GM19372 (cell line): ENCODE data around the gene FBXL14.
A peak's percentile ranks its signal among the peaks of the same experiment; 100 is the strongest.

Source experiments
- ATAC-seq: cut with Tn5 transposase; IDR thresholded peaks from one replicate; pipeline ENCODE4 v1.9.1; 2021; ENCODE audit warnings: mild to moderate bottlenecking, low read depth, moderate library complexity; ENCODE audit not compliant: unreplicated experiment

The FBXL14 gene, protein sequence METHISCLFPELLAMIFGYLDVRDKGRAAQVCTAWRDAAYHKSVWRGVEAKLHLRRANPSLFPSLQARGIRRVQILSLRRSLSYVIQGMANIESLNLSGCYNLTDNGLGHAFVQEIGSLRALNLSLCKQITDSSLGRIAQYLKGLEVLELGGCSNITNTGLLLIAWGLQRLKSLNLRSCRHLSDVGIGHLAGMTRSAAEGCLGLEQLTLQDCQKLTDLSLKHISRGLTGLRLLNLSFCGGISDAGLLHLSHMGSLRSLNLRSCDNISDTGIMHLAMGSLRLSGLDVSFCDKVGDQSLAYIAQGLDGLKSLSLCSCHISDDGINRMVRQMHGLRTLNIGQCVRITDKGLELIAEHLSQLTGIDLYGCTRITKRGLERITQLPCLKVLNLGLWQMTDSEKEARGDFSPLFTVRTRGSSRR

DNA sequence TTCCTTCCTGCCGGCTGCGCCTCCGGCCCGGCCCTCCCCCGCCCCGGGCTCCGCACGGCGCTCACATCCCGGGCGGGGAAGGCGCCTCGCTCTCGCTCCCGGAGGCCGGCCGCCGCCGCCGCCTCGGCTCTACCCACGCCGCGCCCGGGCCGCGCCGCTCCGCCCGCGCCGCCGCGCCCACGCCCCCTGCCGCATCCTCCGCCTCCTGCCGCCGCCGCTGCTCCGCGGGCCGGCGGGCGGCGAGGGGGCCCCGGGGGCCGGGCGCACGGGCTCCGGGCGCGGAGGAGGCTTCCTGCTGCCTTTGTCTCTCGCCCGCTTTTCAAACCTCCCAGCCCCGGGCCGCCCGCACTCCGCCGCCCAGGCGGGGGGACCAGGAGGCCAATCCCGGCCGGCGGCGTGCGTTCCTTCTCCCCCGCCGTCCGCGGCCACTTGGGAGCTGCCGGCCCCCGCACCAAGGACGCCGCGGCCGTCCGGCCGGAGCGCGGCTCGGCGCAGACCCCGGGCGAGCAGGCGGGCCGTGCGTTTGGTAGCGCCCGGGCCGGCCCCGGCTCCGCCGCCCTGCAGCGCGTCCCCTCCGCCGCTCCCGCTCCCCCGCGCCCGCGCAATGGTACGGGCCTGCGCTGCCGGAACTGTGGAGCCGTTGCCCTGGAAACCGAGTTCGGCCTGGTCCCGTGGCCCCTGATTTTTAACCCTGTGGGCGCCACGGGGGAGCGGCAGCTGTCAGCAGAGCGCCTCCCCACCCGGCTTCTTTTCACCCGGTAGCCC is at the start of gene FBXL14:
TSS of gene FBXL14 (minus strand) at position 321 of the 765 bp plus-strand sequence. CDS start 515 bp downstream, outside the sequence.
- ATAC-seq: peak; percentile 58

DNA sequence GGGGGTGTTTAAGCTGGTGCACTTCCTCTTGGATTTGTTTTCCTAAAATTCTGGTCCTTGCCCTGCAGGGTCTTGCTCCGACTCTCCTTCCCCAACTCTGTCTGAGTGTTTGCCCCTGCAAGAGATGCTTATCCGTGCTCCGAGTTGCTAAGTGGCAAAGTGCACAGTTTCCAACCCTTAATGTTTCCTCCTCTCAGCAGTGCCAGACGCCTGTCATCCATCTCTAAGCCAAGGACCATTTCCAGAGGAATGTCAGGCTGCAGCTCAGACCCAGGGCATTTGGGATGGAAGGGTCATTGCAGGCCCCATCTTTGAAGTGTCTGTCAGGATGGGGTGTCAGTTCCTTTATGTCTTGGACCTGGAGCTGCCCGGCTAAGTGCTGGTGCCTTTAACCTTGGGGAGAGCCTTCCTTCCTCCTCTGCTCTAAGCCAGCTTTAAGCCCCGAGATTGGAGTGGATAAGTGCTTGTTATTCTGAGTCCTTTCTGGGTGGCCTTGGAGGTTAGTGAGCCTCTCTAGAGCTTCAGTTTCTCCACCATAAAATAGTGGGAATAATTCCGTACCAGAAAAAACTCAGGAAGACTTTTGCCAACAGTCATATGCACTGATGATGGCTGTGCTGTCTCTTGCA is 49.6 kb upstream of the FBXL14 start:
- no peak for ATAC-seq

DNA sequence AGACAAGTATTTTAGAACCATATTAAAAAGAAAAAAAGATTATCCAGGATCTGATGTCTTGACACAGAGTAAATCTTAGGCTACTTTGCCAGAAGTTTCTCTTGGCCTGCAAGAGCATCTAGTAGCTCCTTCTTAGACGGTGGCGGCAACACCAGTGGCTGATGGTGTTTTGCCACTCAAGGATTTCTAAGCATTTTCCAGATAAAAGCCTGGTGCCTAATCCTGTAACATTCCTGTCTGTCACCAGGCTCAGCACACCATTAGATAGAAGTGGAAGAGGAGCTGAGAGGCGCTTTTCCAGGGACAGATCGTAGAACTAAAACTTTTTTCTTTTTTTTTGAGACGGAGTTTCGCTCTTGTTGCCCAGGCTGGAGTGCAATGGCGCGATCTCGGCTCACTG is 48.7 kb upstream of the FBXL14 start:
- ATAC-seq: no peak

GRCh38 chr12:1642513-1642912 is 48.1 kb upstream of the FBXL14 start:
- ATAC-seq: no peak

DNA sequence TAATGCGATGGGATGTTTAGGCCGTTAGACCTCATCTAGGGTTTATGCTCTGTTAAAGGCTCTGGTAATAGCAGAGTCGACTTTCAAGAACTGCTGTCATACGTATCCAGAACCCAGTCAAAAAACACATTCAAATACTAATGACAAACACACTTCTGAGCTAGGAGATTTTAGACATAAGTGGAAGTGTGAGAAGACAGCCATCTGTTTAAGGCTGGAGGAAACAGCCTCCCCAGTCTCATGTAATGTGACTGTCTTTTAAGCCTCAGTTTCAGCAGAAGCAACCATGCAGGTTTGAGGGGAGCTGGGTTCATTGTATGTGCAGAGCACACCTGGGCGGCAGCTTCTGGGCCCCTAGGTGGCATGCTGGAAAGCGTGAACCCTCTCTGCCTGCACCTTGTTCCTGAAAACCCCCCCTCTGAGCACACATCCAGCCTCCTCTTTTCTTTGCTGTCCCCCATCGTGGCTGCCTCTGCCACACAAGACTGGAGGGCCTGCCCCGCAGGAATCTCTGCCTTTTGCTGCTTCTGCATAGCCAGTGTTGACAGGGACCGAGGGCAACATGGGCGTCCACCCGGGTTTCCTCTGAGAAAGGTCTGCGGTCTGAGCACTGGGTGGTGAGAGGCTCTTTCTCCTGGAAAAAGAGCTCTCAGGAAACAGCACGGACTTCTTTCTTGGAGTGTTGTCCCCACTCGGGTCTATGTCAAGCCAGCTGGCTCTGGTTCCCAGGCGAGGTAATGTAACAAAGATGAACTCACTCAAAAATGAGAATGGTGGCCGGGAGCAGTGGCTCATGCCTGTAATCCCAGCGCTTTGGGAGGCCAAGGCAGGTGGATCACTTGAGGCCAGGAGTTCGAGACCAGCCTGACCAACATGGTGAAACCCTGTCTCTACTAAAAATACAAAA is 46.2 kb upstream of the FBXL14 start:
- no peak for ATAC-seq

DNA sequence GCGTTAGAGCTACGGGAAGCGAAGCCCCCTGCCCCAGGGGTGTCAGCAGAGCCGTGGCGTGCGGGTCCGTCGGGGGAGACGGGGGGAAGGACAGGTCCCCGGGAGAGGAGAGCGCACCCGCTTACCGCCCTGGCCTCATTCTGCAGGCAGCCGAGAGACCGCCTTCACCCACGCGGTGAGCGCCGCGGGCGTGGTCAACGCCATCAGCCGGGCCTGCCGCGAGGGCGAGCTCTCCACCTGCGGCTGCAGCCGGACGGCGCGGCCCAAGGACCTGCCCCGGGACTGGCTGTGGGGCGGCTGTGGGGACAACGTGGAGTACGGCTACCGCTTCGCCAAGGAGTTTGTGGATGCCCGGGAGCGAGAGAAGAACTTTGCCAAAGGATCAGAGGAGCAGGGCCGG is 45.2 kb upstream of the FBXL14 start:
- ATAC-seq: no peak

GRCh38 chr12:1638203-1638602 is 43.8 kb upstream of the FBXL14 start:
- no peak for ATAC-seq

GRCh38 chr12:1635301-1636095 is 41.1 kb upstream of the FBXL14 start:
- no peak for ATAC-seq

DNA sequence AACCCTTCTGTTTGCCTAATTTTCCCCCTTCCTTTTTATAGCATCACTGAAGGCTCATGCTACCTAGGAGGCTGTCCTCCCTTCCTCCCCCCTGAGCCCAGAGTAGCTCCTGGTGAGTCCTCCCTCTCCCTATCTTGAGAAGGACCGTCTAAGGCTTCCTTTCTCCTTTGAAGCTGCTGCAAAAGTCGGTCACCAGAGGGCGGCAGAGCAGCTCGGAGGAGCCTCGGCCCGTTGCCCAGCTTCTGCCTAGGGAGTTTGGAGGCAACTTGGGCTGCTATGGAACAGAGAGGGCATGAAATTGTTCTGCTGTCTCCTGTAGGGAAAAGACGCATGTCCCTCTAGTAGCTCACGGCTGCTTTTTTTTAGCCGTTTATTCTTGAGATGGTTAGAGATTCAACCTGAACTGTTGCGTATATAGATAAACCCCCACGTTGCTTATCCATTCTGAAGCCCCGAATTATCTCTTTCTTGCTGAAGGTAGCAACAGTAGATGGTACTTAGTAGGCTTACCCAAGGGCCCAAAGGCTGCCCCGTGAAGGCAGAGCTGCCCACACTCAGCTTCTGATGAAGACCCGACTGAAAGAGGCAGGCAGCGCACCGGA is 40.3 kb upstream of the FBXL14 start:
- no peak for ATAC-seq

- no peak for ATAC-seq
Observed at GRCh38 chr12:1634149-1634548, 39.8 kb upstream of the FBXL14 start.

DNA sequence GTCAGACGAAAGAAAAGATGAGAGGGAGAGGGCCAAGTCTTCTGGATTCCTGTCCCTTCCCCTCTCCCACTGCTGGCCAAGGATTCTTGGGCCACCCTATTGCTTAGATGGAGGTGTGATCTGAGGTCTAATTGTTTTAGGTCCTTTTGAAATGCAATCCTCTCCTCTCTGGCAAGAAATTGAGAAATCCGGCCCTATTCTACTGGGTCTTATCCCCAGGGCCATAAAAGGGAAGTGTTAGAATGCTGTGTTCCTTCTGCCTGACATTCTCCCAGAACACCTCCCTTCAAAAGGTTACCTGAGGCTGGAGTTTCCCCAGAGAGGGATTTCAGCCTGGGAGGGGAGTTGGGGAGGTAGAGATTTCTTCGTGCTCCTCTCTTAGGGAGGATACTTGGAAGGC is 39.1 kb upstream of the FBXL14 start:
- no peak for ATAC-seq

DNA sequence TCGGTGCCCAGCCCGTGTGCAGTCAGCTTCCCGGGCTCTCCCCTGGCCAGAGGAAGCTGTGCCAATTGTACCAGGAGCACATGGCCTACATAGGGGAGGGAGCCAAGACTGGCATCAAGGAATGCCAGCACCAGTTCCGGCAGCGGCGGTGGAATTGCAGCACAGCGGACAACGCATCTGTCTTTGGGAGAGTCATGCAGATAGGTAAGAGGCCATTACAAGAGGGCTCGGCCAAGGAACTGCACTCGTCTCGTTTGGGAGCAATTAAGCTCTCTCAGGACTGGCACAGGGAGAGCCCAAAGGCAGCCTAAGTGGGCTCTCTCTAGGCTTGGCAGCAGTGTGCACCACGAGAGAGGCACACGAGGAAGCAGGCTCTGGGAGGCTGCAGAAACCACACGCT is 38.3 kb upstream of the FBXL14 start:
- no peak for ATAC-seq

GRCh38 chr12:1630827-1631591 is 36.6 kb upstream of the FBXL14 start:
- ATAC-seq: no peak

GRCh38 chr12:1630133-1630826 is 35.9 kb upstream of the FBXL14 start:
- ATAC-seq: no peak

- ATAC-seq: no peak
Observed at GRCh38 chr12:1629338-1630132, 35.2 kb upstream of the FBXL14 start.

- ATAC-seq: no peak
Observed at GRCh38 chr12:1628666-1629337, 34.4 kb upstream of the FBXL14 start, which contains the start of gene WNT5B. Gene WNT5B (plus strand): TSS chr12:1629231. CDS start chr12:1631355, 2,124 bp downstream.
